HFFc6 (cell line): ENCODE measurements around the gene PUSL1. TPM values are rescaled to one million over a fixed set of nuclear protein-coding genes. Genes with fewer than 3 reads are reported as not detected.

Source experiments
- DNase-seq: peaks from one replicate; pipeline ENCODE4 v3.0.0-alpha.2; 2018
- H3K27ac Mint-ChIP-seq: 2 replicates; pipeline ENCODE4 v1.8.0; 2020; ENCODE audit warnings: mild to moderate bottlenecking, mixed read lengths
- H3K27me3 Mint-ChIP-seq: 2 replicates; pipeline ENCODE4 v1.8.0; 2021; ENCODE audit warnings: mild to moderate bottlenecking, moderate library complexity, mixed read lengths; ENCODE audit not compliant: insufficient read depth
- H3K36me3 Mint-ChIP-seq: 2 replicates; pipeline ENCODE4 v1.8.0; 2021; ENCODE audit warnings: low read depth, mixed read lengths
- H3K4me1 Mint-ChIP-seq: 2 replicates; pipeline ENCODE4 v1.8.0; 2020; ENCODE audit warnings: low read depth, mixed read lengths
- H3K4me3 Mint-ChIP-seq: 2 replicates; pipeline ENCODE4 v1.8.0; 2020; ENCODE audit warnings: mild to moderate bottlenecking, moderate library complexity, mixed read lengths
- H3K9me3 Mint-ChIP-seq: 2 replicates; pipeline ENCODE4 v1.8.0; 2020; ENCODE audit warnings: mild to moderate bottlenecking, mixed read lengths
- CTCF ChIP-seq: fragments of 200-600 bp; sonication (generic); IDR thresholded peaks from 2 replicates; pipeline ENCODE4 v1.5.0; 2021; ENCODE audit warnings: antibody characterized with exemption, mild to moderate bottlenecking
- long read RNA-seq: library from polyadenylated mRNA; unstranded; transcript quantifications from one replicate; pipeline ENCODE4 v2.0.0, GENCODE V29; 2019
- total RNA-seq, 6 experiments: library from RNA; stranded (reverse); fragmentation: NEBNext Ultra II Directional; extraction: Animal tissue kit (Norgen Biotek cat#: 25700); gene quantifications; 2 replicates in 1 of 6; 3 replicates in 5 of 6; pipeline ENCODE4 v1.2.3, GENCODE V29; 2021

PUSL1 gene
- 10 to 100 TPM; 23.5 to 28.7 (median 25.6) TPM for total RNA-seq
- long read RNA-seq, transcript PUSL1-201 (8 exons, 1,287 nt) = major isoform, 24 of 45 reads
- long read RNA-seq, partial matches to known transcripts = 8 of 45 reads
- long read RNA-seq, other reads (novel, unspliced or antisense) = 13 of 45 reads

GRCh38 chr1:1307923-1308755 lies at the start of gene PUSL1, which contains the start of gene ACAP3:
TSS of gene PUSL1 (plus strand) at chr1:1308597. CDS start at chr1:1308644, 47 bp downstream.
TSS of gene ACAP3 (minus strand) at chr1:1307930. CDS start at chr1:1307815, 115 bp downstream.
- Mint-ChIP-seq H3K4me1 (peaks cover 26% of the 10 kb centered on the region), H3K27me3 (peaks cover 3% of the 10 kb centered on the region), H3K27ac (peak within 1 kb of the TSS; percentile 87), H3K36me3 (no peaks in the 10 kb centered on the region), H3K4me3 (peak within 1 kb of the TSS; percentile 94), H3K9me3 (no peaks in the 10 kb centered on the region)
- DNase-seq = peak; percentile 92
- TF ChIP-seq CTCF = 0 out of 2 replicates have a peak, but pooled peaks have one; percentile 13

- peaks cover 28% of the 10 kb centered on the region for H3K36me3 Mint-ChIP-seq
- H3K9me3 Mint-ChIP-seq = no peaks in the 10 kb centered on the region
- no peak overlapping the region for H3K27ac Mint-ChIP-seq
- no peak for TF ChIP-seq CTCF
- peaks cover 23% of the 10 kb centered on the region for H3K4me1 Mint-ChIP-seq
- no peak overlapping the region for H3K4me3 Mint-ChIP-seq
- peaks cover 6% of the 10 kb centered on the region for H3K27me3 Mint-ChIP-seq
- DNase-seq = no peak
These were observed 49.3 kb upstream of the PUSL1 start for GRCh38 chr1:1259119-1259488.

- Mint-ChIP-seq H3K4me3 (no peak overlapping the region), H3K4me1 (peaks cover 27% of the 10 kb centered on the region), H3K36me3 (peaks cover 28% of the 10 kb centered on the region), H3K9me3 (no peaks in the 10 kb centered on the region), H3K27ac (peak overlapping the region; percentile 80), H3K27me3 (peaks cover 6% of the 10 kb centered on the region)
- no peak for DNase-seq
- TF ChIP-seq CTCF = no peak
These were observed 48.9 kb upstream of the PUSL1 start for GRCh38 chr1:1259540-1259939.

- peaks cover 33% of the 10 kb centered on the region for H3K4me1 Mint-ChIP-seq
- no peak for TF ChIP-seq CTCF
- H3K4me3 Mint-ChIP-seq = no peak overlapping the region
- H3K36me3 Mint-ChIP-seq = peaks cover 24% of the 10 kb centered on the region
- DNase-seq = no peak
- H3K9me3 Mint-ChIP-seq = no peaks in the 10 kb centered on the region
- H3K27me3 Mint-ChIP-seq = peaks cover 8% of the 10 kb centered on the region
- H3K27ac Mint-ChIP-seq = peak overlapping the region; percentile 80
These were observed 48.3 kb upstream of the PUSL1 start for GRCh38 chr1:1259951-1260600.

- H3K4me3 Mint-ChIP-seq = no peak overlapping the region
- no peak for DNase-seq
- peaks cover 32% of the 10 kb centered on the region for H3K36me3 Mint-ChIP-seq
- H3K9me3 Mint-ChIP-seq = no peaks in the 10 kb centered on the region
- H3K4me1 Mint-ChIP-seq = peaks cover 42% of the 10 kb centered on the region
- H3K27me3 Mint-ChIP-seq = peaks cover 11% of the 10 kb centered on the region
- TF ChIP-seq CTCF = no peak
- peak overlapping the region; percentile 80 for H3K27ac Mint-ChIP-seq
These were observed 47.4 kb upstream of the PUSL1 start for GRCh38 chr1:1260843-1261560.
